Ammon's horn (tissue), 1 donor: Measurements from ENCODE around the gene AIFM1.

Source experiments
- DNase-seq: peaks from one replicate; pipeline ENCODE4 v3.0.0-alpha.2; 2016; ENCODE audit warnings: low spot score

Gene AIFM1

GRCh38 chrX:130165703-130166502, at the start of gene AIFM1:
AIFM1 (minus strand) TSS chrX:130165841; CDS start chrX:130165656, 185 bp downstream.
- DNase-seq, result peak; percentile 91

- DNase-seq, result no peak
Measured at GRCh38 chrX:130213376-130213775, 47.7 kb upstream of the AIFM1 start.

GRCh38 chrX:130212371-130212770, 46.7 kb upstream of the AIFM1 start:
- DNase-seq, result no peak

GRCh38 chrX:130211415-130212186, 46.0 kb upstream of the AIFM1 start:
- no peak for DNase-seq

GRCh38 chrX:130204647-130205046, 39.0 kb upstream of the AIFM1 start:
- DNase-seq, result no peak

GRCh38 chrX:130197464-130197863, 31.8 kb upstream of the AIFM1 start:
- no peak for DNase-seq

GRCh38 chrX:130196466-130196865, 30.8 kb upstream of the AIFM1 start:
- DNase-seq, result no peak

GRCh38 chrX:130190801-130191200, 25.2 kb upstream of the AIFM1 start:
- no peak for DNase-seq

- no peak for DNase-seq
Measured at GRCh38 chrX:130186651-130187050, 21.0 kb upstream of the AIFM1 start.

GRCh38 chrX:130184857-130185256, 19.2 kb upstream of the AIFM1 start:
- DNase-seq, result no peak

- DNase-seq, result no peak
Measured at GRCh38 chrX:130184168-130184567, 18.5 kb upstream of the AIFM1 start.

GRCh38 chrX:130179579-130180215, 14.1 kb upstream of the AIFM1 start:
- DNase-seq, result no peak

- no peak for DNase-seq
Measured at GRCh38 chrX:130179170-130179569, 13.5 kb upstream of the AIFM1 start.

- DNase-seq, result no peak
Measured at GRCh38 chrX:130176942-130177341, 11.3 kb upstream of the AIFM1 start.

GRCh38 chrX:130176354-130176776, 10.7 kb upstream of the AIFM1 start:
- no peak for DNase-seq

GRCh38 chrX:130174937-130175336, 9.3 kb upstream of the AIFM1 start:
- DNase-seq, result no peak

GRCh38 chrX:130174045-130174704, 8.5 kb upstream of the AIFM1 start:
- DNase-seq, result no peak

GRCh38 chrX:130173190-130173895, 7.7 kb upstream of the AIFM1 start:
- peak; percentile 65 for DNase-seq

GRCh38 chrX:130172127-130172845, 6.6 kb upstream of the AIFM1 start:
- DNase-seq, result peak; percentile 14

- peak; percentile 83 for DNase-seq
Measured at GRCh38 chrX:130171446-130172126, 5.9 kb upstream of the AIFM1 start, which contains the start of gene RAB33A. RAB33A (plus strand) TSS chrX:130171962; CDS start chrX:130172063, 101 bp downstream.
